ENCODE results near the gene ADAMTSL4.
"Not testable (repeated sequence)": the region's sequence is repeated elsewhere in the genome, so short reads cannot be mapped to it uniquely, and the experiment has no call there.

The ADAMTSL4 gene

GRCh38 chr1:150561974-150562445, 12.8 kb downstream of the ADAMTSL4 start:
- no peaks in the 10 kb centered on the region for H3K27me3 ChIP-seq
- H3K4me3 ChIP-seq (ENCODE audit: low read depth, low read length): peak overlapping the region; percentile 76
- H3K36me3 ChIP-seq: no peaks in the 10 kb centered on the region
- peaks cover 19% of the 10 kb centered on the region for H3K4me1 ChIP-seq
- H3K9me3 ChIP-seq: no peaks in the 10 kb centered on the region
- peak; percentile 82 for DNase-seq
- TF ChIP-seq, protein P1, sequence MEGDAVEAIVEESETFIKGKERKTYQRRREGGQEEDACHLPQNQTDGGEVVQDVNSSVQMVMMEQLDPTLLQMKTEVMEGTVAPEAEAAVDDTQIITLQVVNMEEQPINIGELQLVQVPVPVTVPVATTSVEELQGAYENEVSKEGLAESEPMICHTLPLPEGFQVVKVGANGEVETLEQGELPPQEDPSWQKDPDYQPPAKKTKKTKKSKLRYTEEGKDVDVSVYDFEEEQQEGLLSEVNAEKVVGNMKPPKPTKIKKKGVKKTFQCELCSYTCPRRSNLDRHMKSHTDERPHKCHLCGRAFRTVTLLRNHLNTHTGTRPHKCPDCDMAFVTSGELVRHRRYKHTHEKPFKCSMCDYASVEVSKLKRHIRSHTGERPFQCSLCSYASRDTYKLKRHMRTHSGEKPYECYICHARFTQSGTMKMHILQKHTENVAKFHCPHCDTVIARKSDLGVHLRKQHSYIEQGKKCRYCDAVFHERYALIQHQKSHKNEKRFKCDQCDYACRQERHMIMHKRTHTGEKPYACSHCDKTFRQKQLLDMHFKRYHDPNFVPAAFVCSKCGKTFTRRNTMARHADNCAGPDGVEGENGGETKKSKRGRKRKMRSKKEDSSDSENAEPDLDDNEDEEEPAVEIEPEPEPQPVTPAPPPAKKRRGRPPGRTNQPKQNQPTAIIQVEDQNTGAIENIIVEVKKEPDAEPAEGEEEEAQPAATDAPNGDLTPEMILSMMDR (IDR thresholded peaks at IDR 0.05; ENCODE audit: low read depth, low read length): no peak

GRCh38 chr1:150562446-150563339, 13.5 kb downstream of the ADAMTSL4 start:
- H3K4me3 ChIP-seq (ENCODE audit: low read depth, low read length): peak overlapping the region; percentile 76
- DNase-seq: no peak

GRCh38 chr1:150563340-150564038, 14.3 kb downstream of the ADAMTSL4 start:
- H3K27me3 ChIP-seq: no peaks in the 10 kb centered on the region
- no peak overlapping the region for H3K4me3 ChIP-seq (ENCODE audit: low read depth, low read length)
- H3K9me3 ChIP-seq: no peaks in the 10 kb centered on the region
- H3K36me3 ChIP-seq: no peaks in the 10 kb centered on the region
- peak; percentile 53 for DNase-seq
- peaks cover 33% of the 10 kb centered on the region for H3K4me1 ChIP-seq
- TF ChIP-seq, protein P1 (IDR thresholded peaks at IDR 0.05; ENCODE audit: low read depth, low read length): no peak

More at GRCh38 chr1:150562446-150563339, 13.5 kb downstream of the ADAMTSL4 start:
- TF ChIP-seq, protein P1 (IDR thresholded peaks at IDR 0.05; ENCODE audit: low read depth, low read length): no peak
- Histone ChIP-seq H3K27me3 (no peaks in the 10 kb centered on the region), H3K9me3 (no peaks in the 10 kb centered on the region), H3K4me1 (peaks cover 26% of the 10 kb centered on the region), H3K36me3 (no peaks in the 10 kb centered on the region)

DNA sequence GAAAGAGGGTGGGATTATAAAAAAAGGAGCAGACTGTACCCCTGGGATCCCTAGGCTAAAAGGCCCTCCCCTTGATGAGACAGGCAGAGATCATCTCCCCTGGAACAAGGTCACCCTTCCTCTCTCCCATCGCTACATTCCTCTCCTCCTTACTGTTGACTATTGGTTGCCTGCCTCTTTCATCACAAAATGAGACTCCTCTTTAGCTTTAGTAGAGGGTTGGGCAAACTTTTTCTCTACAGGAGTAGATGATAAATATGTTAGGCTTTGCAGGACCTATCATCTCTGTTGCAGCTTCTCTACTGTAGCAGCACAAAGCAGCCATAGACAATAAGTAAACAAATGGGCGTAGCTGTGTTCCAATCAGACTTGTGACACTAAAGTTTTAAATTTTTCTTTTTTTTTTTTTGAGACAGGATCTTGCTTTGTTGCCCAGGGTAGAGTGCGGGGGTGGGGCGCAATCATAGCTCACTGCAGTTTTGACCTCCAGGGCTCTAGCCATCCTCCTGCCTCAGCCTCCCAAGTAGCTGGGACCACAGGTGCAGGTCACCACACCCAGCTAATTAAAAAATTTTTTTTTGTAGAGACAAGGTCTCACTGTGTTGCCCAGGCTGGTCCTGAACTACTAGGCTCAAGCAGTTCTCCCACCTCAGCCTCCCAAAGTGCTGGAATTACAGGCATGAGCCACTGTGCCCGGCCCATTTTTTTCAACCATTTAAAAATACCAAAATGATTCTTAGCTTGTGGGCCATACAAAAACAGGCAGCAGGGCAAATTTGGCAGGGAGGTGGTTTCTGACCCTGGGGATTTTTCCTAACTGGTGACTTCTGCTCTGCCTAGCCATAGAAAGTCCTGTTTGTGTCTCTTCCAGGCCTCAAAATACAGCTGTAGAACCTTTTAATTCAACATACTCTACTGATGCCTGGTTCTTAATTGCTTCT, 15.1 kb downstream of the ADAMTSL4 start:
- peaks cover 37% of the 10 kb centered on the region for H3K4me1 ChIP-seq
- no peak for DNase-seq
- H3K36me3 ChIP-seq: no peaks in the 10 kb centered on the region
- TF ChIP-seq, protein P1 (IDR thresholded peaks at IDR 0.05; ENCODE audit: low read depth, low read length): no peak
- H3K9me3 ChIP-seq: no peaks in the 10 kb centered on the region
- H3K4me3 ChIP-seq (ENCODE audit: low read depth, low read length): no peak overlapping the region
- H3K27me3 ChIP-seq: no peaks in the 10 kb centered on the region

GRCh38 chr1:150565240-150565991, 16.2 kb downstream of the ADAMTSL4 start:
- not testable (repeated sequence) for DNase-seq; H3K36me3 ChIP-seq; H3K4me3 ChIP-seq (ENCODE audit: low read depth, low read length); H3K9me3 ChIP-seq; H3K27me3 ChIP-seq
- peaks cover 37% of the 10 kb centered on the region for H3K4me1 ChIP-seq

Measured in BE2C (cell line).